HepG2 (cell line): Measurements from ENCODE around the gene KLF11. TPM values are rescaled to one million over a fixed set of nuclear protein-coding genes. Genes with fewer than 3 reads are reported as not detected.
A peak's percentile ranks its signal among the peaks of the same experiment; 100 is the strongest.

Experiments used
- ARHGAP35 ChIP-seq: sonication (generic); formaldehyde crosslinking; IDR thresholded peaks from 2 replicates; pipeline ENCODE4 v1.9.0; 2022; ENCODE audit warnings: mild to moderate bottlenecking, inconsistent platforms, moderate library complexity, missing genetic modification reagents, borderline replicate concordance
- ETV6 ChIP-seq: sonication (generic); formaldehyde crosslinking; conservative IDR thresholded peaks from 2 replicates; pipeline ENCODE4 v1.4.0; 2020; ENCODE audit warnings: missing genetic modification reagents
- FOXK2 ChIP-seq: fragments of 450-650 bp; IDR thresholded peaks from 2 replicates; pipeline ENCODE4 v1.6.1; 2016
- GRHL1 ChIP-seq: sonication (generic); formaldehyde crosslinking; conservative IDR thresholded peaks from 2 replicates; pipeline ENCODE4 v1.8.0; 2022; ENCODE audit warnings: missing genetic modification reagents
- HNRNPL ChIP-seq: fragments of 200-400 bp; formaldehyde crosslinking; IDR thresholded peaks from 2 replicates; pipeline ENCODE4 v1.6.1; 2017; ENCODE audit warnings: mild to moderate bottlenecking, low read depth, low read length
- MAZ ChIP-seq, 2 experiments: sonication (generic) in 1 of 2; formaldehyde crosslinking in 1 of 2; IDR thresholded peaks; 2 replicates each; pipeline versions ENCODE4 v1.5.0 to v1.6.1; 2012 to 2020; ENCODE audit warnings: low read depth in 2 of 2, mild to moderate bottlenecking in 2 of 2, borderline replicate concordance in 1 of 2, improper control_type of control experiment in 1 of 2, low read length in 1 of 2, missing genetic modification reagents in 1 of 2, moderate library complexity in 1 of 2
- RORA ChIP-seq: sonication (generic); formaldehyde crosslinking; IDR thresholded peaks from 2 replicates; pipeline ENCODE4 v1.5.0; 2020; ENCODE audit warnings: mild to moderate bottlenecking, missing genetic modification reagents, moderate library complexity
- SPEN ChIP-seq: sonication (generic); formaldehyde crosslinking; IDR thresholded peaks from 2 replicates; pipeline ENCODE4 v1.5.1; 2020; ENCODE audit warnings: low read depth, mild to moderate bottlenecking, missing genetic modification reagents
- U2AF2 ChIP-seq: fragments of 200-400 bp; formaldehyde crosslinking; IDR thresholded peaks from 2 replicates; pipeline ENCODE4 v1.6.1; 2017; ENCODE audit warnings: low read depth, mild to moderate bottlenecking, low read length
- ZBTB39 ChIP-seq: sonication (generic); formaldehyde crosslinking; IDR thresholded peaks from 2 replicates; pipeline ENCODE4 v1.5.0; 2020; ENCODE audit warnings: missing genetic modification reagents
- ZNF207 ChIP-seq: fragments of 450-650 bp; IDR thresholded peaks from 2 replicates; pipeline ENCODE4 v1.6.1; 2016; ENCODE audit warnings: antibody characterized with exemption, borderline replicate concordance
- ZNF547 ChIP-seq: sonication (generic); formaldehyde crosslinking; IDR thresholded peaks from 2 replicates; pipeline ENCODE4 v1.5.1; 2020; ENCODE audit warnings: mild to moderate bottlenecking, missing genetic modification reagents
- ZNF781 ChIP-seq: sonication (generic); formaldehyde crosslinking; IDR thresholded peaks from 2 replicates; pipeline ENCODE4 v1.5.1; 2020; ENCODE audit warnings: borderline replicate concordance, mild to moderate bottlenecking, missing genetic modification reagents; ENCODE audit errors: not compliant biosample characterization
- ZNF878 ChIP-seq: sonication (generic); formaldehyde crosslinking; IDR thresholded peaks from 2 replicates; pipeline ENCODE4 v1.8.1; 2023; ENCODE audit warnings: mild to moderate bottlenecking, missing genetic modification reagents, moderate library complexity
- polyA plus RNA-seq, 8 experiments: library from polyadenylated mRNA; depleted of rRNA in 3 of 8; stranded (reverse) in 7 of 8; unstranded in 1 of 8; fragments of >200 nt; fragmentation: Illumina TruSeq in 4 of 8; extraction: Trizol in 4 of 8; gene quantifications; 2 replicates each; pipeline versions ENCODE4 v1.2.1 to v1.2.3, GENCODE V29; 2011 to 2016; ENCODE audit warnings: low read depth in 4 of 8, missing spikeins in 1 of 8, mixed read lengths in 1 of 8; ENCODE audit not compliant: insufficient read depth in 1 of 8
- total RNA-seq, 5 experiments: library from RNA; depleted of rRNA; stranded (reverse); fragments of >200 nt; fragmentation: Illumina TruSeq; extraction: Trizol; gene quantifications; 2 replicates each; pipeline ENCODE4 v1.2.3, GENCODE V29; 2016; ENCODE audit warnings: low read depth in 1 of 5
- TF ChIP-seq, protein P1 (sequence below): sonication (generic); formaldehyde crosslinking; IDR thresholded peaks from 2 replicates; pipeline ENCODE4 v1.4.0; 2020; ENCODE audit warnings: missing genetic modification reagents, borderline replicate concordance
- TF ChIP-seq, protein P2 (sequence below): IDR thresholded peaks from 2 replicates; pipeline ENCODE4 v1.6.1; 2016; ENCODE audit warnings: missing biosample characterization, missing genetic modification reagents, low read depth

Gene KLF11
- total and polyA plus RNA-seq, 2 of the 13 experiments (the other 11 are each of a cell fraction or from before 2014, with no cell fraction given), result 2.5 to 11.8 TPM

- TF ChIP-seq ZBTB39 (CRISPR knock-in tag), result no peak
- TF ChIP-seq SPEN (CRISPR knock-in tag), result no peak
- TF ChIP-seq RORA (CRISPR knock-in tag), result no peak
- no peak for TF ChIP-seq FOXK2
- no peak for TF ChIP-seq MAZ (IDR thresholded peaks at IDR 0.05; ENCODE audit: borderline replicate concordance, low read depth, low read length)
- TF ChIP-seq MAZ (CRISPR knock-in tag; IDR thresholded peaks at IDR 0.05; ENCODE audit: low read depth), result no peak; the same call in 1 of the 2 replicates
- no peak for TF ChIP-seq ETV6 (CRISPR knock-in tag)
- TF ChIP-seq, protein P1, sequence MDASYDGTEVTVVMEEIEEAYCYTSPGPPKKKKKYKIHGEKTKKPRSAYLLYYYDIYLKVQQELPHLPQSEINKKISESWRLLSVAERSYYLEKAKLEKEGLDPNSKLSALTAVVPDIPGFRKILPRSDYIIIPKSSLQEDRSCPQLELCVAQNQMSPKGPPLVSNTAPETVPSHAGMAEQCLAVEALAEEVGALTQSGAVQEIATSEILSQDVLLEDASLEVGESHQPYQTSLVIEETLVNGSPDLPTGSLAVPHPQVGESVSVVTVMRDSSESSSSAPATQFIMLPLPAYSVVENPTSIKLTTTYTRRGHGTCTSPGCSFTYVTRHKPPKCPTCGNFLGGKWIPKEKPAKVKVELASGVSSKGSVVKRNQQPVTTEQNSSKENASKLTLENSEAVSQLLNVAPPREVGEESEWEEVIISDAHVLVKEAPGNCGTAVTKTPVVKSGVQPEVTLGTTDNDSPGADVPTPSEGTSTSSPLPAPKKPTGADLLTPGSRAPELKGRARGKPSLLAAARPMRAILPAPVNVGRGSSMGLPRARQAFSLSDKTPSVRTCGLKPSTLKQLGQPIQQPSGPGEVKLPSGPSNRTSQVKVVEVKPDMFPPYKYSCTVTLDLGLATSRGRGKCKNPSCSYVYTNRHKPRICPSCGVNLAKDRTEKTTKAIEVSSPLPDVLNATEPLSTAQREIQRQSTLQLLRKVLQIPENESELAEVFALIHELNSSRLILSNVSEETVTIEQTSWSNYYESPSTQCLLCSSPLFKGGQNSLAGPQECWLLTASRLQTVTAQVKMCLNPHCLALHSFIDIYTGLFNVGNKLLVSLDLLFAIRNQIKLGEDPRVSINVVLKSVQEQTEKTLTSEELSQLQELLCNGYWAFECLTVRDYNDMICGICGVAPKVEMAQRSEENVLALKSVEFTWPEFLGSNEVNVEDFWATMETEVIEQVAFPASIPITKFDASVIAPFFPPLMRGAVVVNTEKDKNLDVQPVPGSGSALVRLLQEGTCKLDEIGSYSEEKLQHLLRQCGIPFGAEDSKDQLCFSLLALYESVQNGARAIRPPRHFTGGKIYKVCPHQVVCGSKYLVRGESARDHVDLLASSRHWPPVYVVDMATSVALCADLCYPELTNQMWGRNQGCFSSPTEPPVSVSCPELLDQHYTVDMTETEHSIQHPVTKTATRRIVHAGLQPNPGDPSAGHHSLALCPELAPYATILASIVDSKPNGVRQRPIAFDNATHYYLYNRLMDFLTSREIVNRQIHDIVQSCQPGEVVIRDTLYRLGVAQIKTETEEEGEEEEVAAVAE (CRISPR knock-in tag), result peak; percentile 9; the same call in 1 of the 2 replicates
- no peak for TF ChIP-seq ARHGAP35 (CRISPR knock-in tag)
- TF ChIP-seq ZNF547, result no peak
- no peak for TF ChIP-seq ZNF878 (CRISPR knock-in tag)
- TF ChIP-seq ZNF207, result no peak
- TF ChIP-seq ZNF781, result peak; percentile 75
- no peak for TF ChIP-seq U2AF2
- no peak for TF ChIP-seq GRHL1
- TF ChIP-seq HNRNPL, result no peak
- TF ChIP-seq, protein P2, sequence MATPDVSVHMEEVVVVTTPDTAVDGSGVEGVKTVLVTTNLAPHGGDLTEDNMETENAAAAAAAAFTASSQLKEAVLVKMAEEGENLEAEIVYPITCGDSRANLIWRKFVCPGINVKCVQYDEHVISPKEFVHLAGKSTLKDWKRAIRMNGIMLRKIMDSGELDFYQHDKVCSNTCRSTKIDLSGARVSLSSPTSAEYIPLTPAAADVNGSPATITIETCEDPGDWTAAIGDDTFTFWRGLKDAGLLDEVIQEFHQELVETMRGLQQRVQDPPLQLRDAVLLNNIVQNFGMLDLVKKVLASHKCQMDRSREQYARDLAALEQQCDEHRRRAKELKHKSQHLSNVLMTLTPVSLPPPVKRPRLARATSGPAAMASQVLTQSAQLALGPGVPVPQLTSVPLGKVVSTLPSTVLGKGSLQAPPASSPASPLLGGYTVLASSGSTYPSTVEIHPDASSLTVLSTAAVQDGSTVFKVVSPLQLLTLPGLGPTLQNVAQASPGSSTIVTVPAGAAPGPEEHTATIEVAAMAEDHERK (CRISPR knock-in tag), result no peak
Observed at GRCh38 chr2:10042301-10043161, 819 bp upstream of the KLF11 start (continued).
